Measurements from ENCODE around the gene BLM. TPM values are rescaled to one million over a fixed set of nuclear protein-coding genes. Genes with fewer than 3 reads are reported as not detected.
"Not testable (repeated sequence)": the region's sequence is repeated elsewhere in the genome, so short reads cannot be mapped to it uniquely, and the experiment has no call there.

Gene BLM
- total RNA-seq, 1 donor from 2014 or later, result 44.8 TPM

- peak overlapping the region; percentile 49 for H3K4me3 Mint-ChIP-seq
- no peaks in the 10 kb centered on the region for H3K27me3 Mint-ChIP-seq (ENCODE audit: low read depth)
- no peaks in the 10 kb centered on the region for H3K9me3 Mint-ChIP-seq
- peaks cover 31% of the 10 kb centered on the region for H3K4me1 Mint-ChIP-seq
- peaks cover 7% of the 10 kb centered on the region for H3K36me3 Mint-ChIP-seq (ENCODE audit: low read depth)
- no peak for DNase-seq (ENCODE audit: low read depth, low spot score)
- TF ChIP-seq CTCF (conservative IDR thresholded peaks at IDR 0.05), result no peak
- H3K27ac Mint-ChIP-seq (ENCODE audit: unreplicated experiment), result no peak overlapping the region
These were observed 3.0 kb downstream of the BLM start for GRCh38 chr15:90720131-90720530.

- no peaks in the 10 kb centered on the region for H3K4me1 Mint-ChIP-seq
These were observed 12.1 kb downstream of the BLM start for GRCh38 chr15:90729261-90729660.

GRCh38 chr15:90730290-90730689 is 13.1 kb downstream of the BLM start:
- Mint-ChIP-seq H3K4me3 (no peak overlapping the region), H3K36me3 (ENCODE audit: low read depth) (peaks cover 19% of the 10 kb centered on the region), H3K27me3 (ENCODE audit: low read depth) (no peaks in the 10 kb centered on the region), H3K9me3 (peaks cover 3% of the 10 kb centered on the region), H3K27ac (ENCODE audit: unreplicated experiment) (no peak overlapping the region), H3K4me1 (no peaks in the 10 kb centered on the region)
- no peak for TF ChIP-seq CTCF (conservative IDR thresholded peaks at IDR 0.05)
- no peak for DNase-seq (ENCODE audit: low read depth, low spot score)

More at GRCh38 chr15:90729261-90729660, 12.1 kb downstream of the BLM start:
- no peak overlapping the region for H3K4me3 Mint-ChIP-seq
- no peak for DNase-seq (ENCODE audit: low read depth, low spot score)
- TF ChIP-seq CTCF (conservative IDR thresholded peaks at IDR 0.05), result no peak
- peaks cover 3% of the 10 kb centered on the region for H3K9me3 Mint-ChIP-seq
- no peak overlapping the region for H3K27ac Mint-ChIP-seq (ENCODE audit: unreplicated experiment)
- H3K36me3 Mint-ChIP-seq (ENCODE audit: low read depth), result peaks cover 20% of the 10 kb centered on the region
- no peaks in the 10 kb centered on the region for H3K27me3 Mint-ChIP-seq (ENCODE audit: low read depth)

- H3K9me3 Mint-ChIP-seq, result peaks cover 6% of the 10 kb centered on the region
- H3K4me3 Mint-ChIP-seq, result no peak overlapping the region
- DNase-seq (ENCODE audit: low read depth, low spot score), result no peak
- H3K4me1 Mint-ChIP-seq, result no peaks in the 10 kb centered on the region
- no peaks in the 10 kb centered on the region for H3K27me3 Mint-ChIP-seq (ENCODE audit: low read depth)
- no peak overlapping the region for H3K27ac Mint-ChIP-seq (ENCODE audit: unreplicated experiment)
- peaks cover 24% of the 10 kb centered on the region for H3K36me3 Mint-ChIP-seq (ENCODE audit: low read depth)
- no peak for TF ChIP-seq CTCF (conservative IDR thresholded peaks at IDR 0.05)
These were observed 18.8 kb downstream of the BLM start for GRCh38 chr15:90735923-90736322.

- H3K27ac Mint-ChIP-seq (ENCODE audit: unreplicated experiment); DNase-seq (ENCODE audit: low read depth, low spot score); H3K27me3 Mint-ChIP-seq (ENCODE audit: low read depth); H3K9me3 Mint-ChIP-seq; H3K4me3 Mint-ChIP-seq; H3K4me1 Mint-ChIP-seq: not testable (repeated sequence)
- peaks cover 11% of the 10 kb centered on the region for H3K36me3 Mint-ChIP-seq (ENCODE audit: low read depth)
These were observed 23.4 kb downstream of the BLM start for GRCh38 chr15:90740545-90740944.

GRCh38 chr15:90742087-90742486 is 24.9 kb downstream of the BLM start:
- H3K4me3 Mint-ChIP-seq, result no peak overlapping the region
- peaks cover 8% of the 10 kb centered on the region for H3K36me3 Mint-ChIP-seq (ENCODE audit: low read depth)
- H3K4me1 Mint-ChIP-seq, result peaks cover 14% of the 10 kb centered on the region
- no peak for TF ChIP-seq CTCF (conservative IDR thresholded peaks at IDR 0.05)
- H3K27me3 Mint-ChIP-seq (ENCODE audit: low read depth), result no peaks in the 10 kb centered on the region
- no peak for DNase-seq (ENCODE audit: low read depth, low spot score)
- H3K27ac Mint-ChIP-seq (ENCODE audit: unreplicated experiment), result peak overlapping the region; percentile 39
- H3K9me3 Mint-ChIP-seq, result peaks cover 2% of the 10 kb centered on the region

Measured in neural crest cell (in vitro differentiated cells).